H9 (cell line): Measurements from ENCODE around the gene CCDC116. TPM values are rescaled to one million over a fixed set of nuclear protein-coding genes. Genes with fewer than 3 reads are reported as not detected.

ENCODE experiments used
- DNase-seq: peaks from one replicate; pipeline ENCODE4 v3.0.0-alpha.2; 2017
- H2AFZ ChIP-seq: one replicate; pipeline ENCODE4 v1.6.1; 2013; ENCODE audit warnings: mild to moderate bottlenecking, low read length, control low read depth, moderate library complexity
- H2AK5ac ChIP-seq: 2 replicates; pipeline ENCODE4 v1.6.1; 2013; ENCODE audit warnings: low read length, control low read depth, mixed read lengths; ENCODE audit not compliant: insufficient read length
- H2BK120ac ChIP-seq: one replicate; pipeline ENCODE4 v1.6.1; 2013; ENCODE audit warnings: low read depth, mild to moderate bottlenecking, low read length, control low read depth, inconsistent platforms; ENCODE audit not compliant: poor library complexity, severe bottlenecking
- H2BK12ac ChIP-seq: 2 replicates; pipeline ENCODE4 v1.6.1; 2013; ENCODE audit warnings: low read length, control low read depth, mixed read lengths, low read depth; ENCODE audit not compliant: insufficient read length
- H2BK15ac ChIP-seq: 2 replicates; pipeline ENCODE4 v1.6.1; 2013; ENCODE audit warnings: low read depth, low read length, control low read depth
- H2BK20ac ChIP-seq: one replicate; pipeline ENCODE4 v1.6.1; 2013; ENCODE audit warnings: low read depth, mild to moderate bottlenecking, low read length, control low read depth, inconsistent platforms; ENCODE audit not compliant: poor library complexity, severe bottlenecking
- H2BK5ac ChIP-seq: 2 replicates; pipeline ENCODE4 v1.6.1; 2013; ENCODE audit warnings: low read length, control low read depth, mixed read lengths; ENCODE audit not compliant: insufficient read length
- H3K14ac ChIP-seq: 2 replicates; pipeline ENCODE4 v1.6.1; 2013; ENCODE audit warnings: low read length, control low read depth; ENCODE audit not compliant: insufficient read depth
- H3K18ac ChIP-seq: 2 replicates; pipeline ENCODE4 v1.6.1; 2013; ENCODE audit warnings: low read depth, mild to moderate bottlenecking, mixed read lengths, low read length, control low read depth; ENCODE audit not compliant: insufficient read length
- H3K23ac ChIP-seq: 2 replicates; pipeline ENCODE4 v1.6.1; 2013; ENCODE audit warnings: low read length, control low read depth, mixed read lengths, low read depth; ENCODE audit not compliant: insufficient read length
- H3K23me2 ChIP-seq: 2 replicates; pipeline ENCODE4 v1.6.1; 2013; ENCODE audit warnings: low read depth, mild to moderate bottlenecking, mixed read lengths, low read length, control low read depth; ENCODE audit not compliant: insufficient read length, poor library complexity, severe bottlenecking
- H3K27ac ChIP-seq: 2 replicates; pipeline ENCODE4 v1.5.1; 2013; ENCODE audit warnings: low read length, control low read depth, mixed read lengths, low read depth; ENCODE audit not compliant: insufficient read length
- H3K27me3 ChIP-seq: 2 replicates; pipeline ENCODE4 v1.6.1; 2013; ENCODE audit warnings: low read length, control low read depth, inconsistent platforms; ENCODE audit not compliant: insufficient read depth
- H3K4ac ChIP-seq: 2 replicates; pipeline ENCODE4 v1.6.1; 2013; ENCODE audit warnings: low read depth, mild to moderate bottlenecking, control low read depth, inconsistent platforms, low read length, moderate library complexity
- H3K4me1 ChIP-seq: 2 replicates; pipeline ENCODE4 v1.6.1; 2013; ENCODE audit warnings: low read length, control low read depth, inconsistent platforms; ENCODE audit not compliant: insufficient read depth
- H3K4me2 ChIP-seq: 2 replicates; pipeline ENCODE4 v1.6.1; 2013; ENCODE audit warnings: low read length, control low read depth, mixed read lengths; ENCODE audit not compliant: insufficient read length, insufficient read depth
- H3K56ac ChIP-seq: 2 replicates; pipeline ENCODE4 v1.6.1; 2013; ENCODE audit warnings: low read depth, mild to moderate bottlenecking, mixed read lengths, low read length, control low read depth; ENCODE audit not compliant: insufficient read length
- H3K79me1 ChIP-seq: 2 replicates; pipeline ENCODE4 v1.6.1; 2013; ENCODE audit warnings: low read depth, mild to moderate bottlenecking, moderate library complexity, low read length, control low read depth, inconsistent platforms; ENCODE audit not compliant: insufficient read depth, poor library complexity, severe bottlenecking
- H3K79me2 ChIP-seq: 2 replicates; pipeline ENCODE4 v1.6.1; 2013; ENCODE audit warnings: low read length, control low read depth, inconsistent platforms; ENCODE audit not compliant: insufficient read depth
- H3K9ac ChIP-seq: 2 replicates; pipeline ENCODE4 v1.6.1; 2013; ENCODE audit warnings: low read length, control low read depth, mixed read lengths; ENCODE audit not compliant: insufficient read length; ENCODE audit errors: extremely low read depth
- H3K9me3 ChIP-seq: one replicate; pipeline ENCODE4 v1.6.1; 2013; ENCODE audit warnings: low read depth, low read length, inconsistent platforms; ENCODE audit not compliant: control insufficient read depth
- H3T11ph ChIP-seq: one replicate; pipeline ENCODE4 v1.6.1; 2013; ENCODE audit warnings: mild to moderate bottlenecking, low read length, control low read depth, inconsistent platforms
- H4K20me1 ChIP-seq: one replicate; pipeline ENCODE4 v1.6.1; 2013; ENCODE audit not compliant: control insufficient read depth, insufficient read length, insufficient read depth
- H4K5ac ChIP-seq: 2 replicates; pipeline ENCODE4 v1.6.1; 2013; ENCODE audit warnings: low read depth, mild to moderate bottlenecking, mixed read lengths, low read length, control low read depth; ENCODE audit not compliant: insufficient read length
- H4K8ac ChIP-seq: replicated peaks from 2 replicates; pipeline ENCODE4 v1.6.1; 2013; ENCODE audit warnings: low read length, control low read depth, mixed read lengths, low read depth; ENCODE audit not compliant: insufficient read length
- H4K91ac ChIP-seq: 2 replicates; pipeline ENCODE4 v1.6.1; 2013; ENCODE audit warnings: low read depth, mild to moderate bottlenecking, moderate library complexity, mixed read lengths, low read length, control low read depth; ENCODE audit not compliant: insufficient read length
- H3K27ac Mint-ChIP-seq, 3 experiments: 2 replicates in 2 of 3; 3 replicates in 1 of 3; pipeline ENCODE4 v1.8.0; 2020 to 2021; ENCODE audit warnings: mixed read lengths in 3 of 3, mild to moderate bottlenecking in 1 of 3, moderate library complexity in 1 of 3
- H3K27me3 Mint-ChIP-seq: 2 replicates; pipeline ENCODE4 v1.8.0; 2021; ENCODE audit warnings: low read depth, mild to moderate bottlenecking, moderate library complexity, mixed read lengths
- H3K36me3 Mint-ChIP-seq, 3 experiments: 2 replicates in 2 of 3; 3 replicates in 1 of 3; pipeline ENCODE4 v1.8.0; 2020 to 2021; ENCODE audit warnings: low read depth in 3 of 3, mixed read lengths in 3 of 3; ENCODE audit not compliant: insufficient read depth in 1 of 3
- H3K4me1 Mint-ChIP-seq, 2 experiments: 2 replicates each; pipeline ENCODE4 v1.8.0; 2020; ENCODE audit warnings: mixed read lengths in 2 of 2
- H3K4me3 Mint-ChIP-seq, 2 experiments: 2 replicates in 1 of 2; 3 replicates in 1 of 2; pipeline ENCODE4 v1.8.0; 2020 to 2021; ENCODE audit warnings: mild to moderate bottlenecking in 2 of 2, mixed read lengths in 2 of 2, moderate library complexity in 1 of 2
- H3K9me3 Mint-ChIP-seq, 2 experiments: 2 replicates in 1 of 2; 3 replicates in 1 of 2; pipeline ENCODE4 v1.8.0; 2020; ENCODE audit warnings: mild to moderate bottlenecking in 2 of 2, mixed read lengths in 2 of 2, moderate library complexity in 1 of 2
- WGBS: extraction: QIAGEN DNeasy Blood & Tissue Kit; methylation state at CpG from one replicate; pipeline ENCODE4 v1.1.7; 2013; ENCODE audit warnings: missing lambda C conversion rate, low lambda C conversion rate, mixed read lengths; ENCODE audit not compliant: insufficient read length; ENCODE audit errors: extremely low coverage; 5-methylcytosine and 5-hydroxymethylcytosine counted together
- total RNA-seq: library from RNA; stranded (reverse); gene quantifications from 2 replicates; pipeline ENCODE4 v1.2.1, GENCODE V29; 2021
- TF ChIP-seq, protein P1 (sequence below): fragments of 200-600 bp; sonication (generic); conservative IDR thresholded peaks from 3 replicates; pipeline ENCODE4 v1.8.0; 2021; ENCODE audit warnings: antibody characterized with exemption, mild to moderate bottlenecking

CCDC116 gene
- total RNA-seq, 1 experiment from 2014 or later, result 0.63 TPM

GRCh38 chr22:21682385-21683175, 50.0 kb downstream of the CCDC116 start:
- H3K27ac Mint-ChIP-seq, result peak overlapping the region in 2 of 3 experiments; percentile 40 to 44; a peak in 1 of 7 replicates
- H3K4me1 Mint-ChIP-seq, result 0 out of 4 replicates have a peak, but pooled peaks cover 0 to 1% of the 10 kb centered on the region in 2 experiments

More at GRCh38 chr22:21682385-21683175, 50.0 kb downstream of the CCDC116 start:
- no peak overlapping the region for H2AK5ac ChIP-seq
- H4K8ac ChIP-seq, result no peak overlapping the region
- DNase-seq, result no peak
- no peak overlapping the region for H2BK5ac ChIP-seq
- no peak overlapping the region for H3K23ac ChIP-seq
- H3K79me2 ChIP-seq, result no peaks in the 10 kb centered on the region
- peaks cover 3 to 6% of the 10 kb centered on the region in 2 experiments; a peak in 1 of 5 replicates for H3K9me3 Mint-ChIP-seq
- no peak overlapping the region for H3K9ac ChIP-seq
- no peak overlapping the region for H4K5ac ChIP-seq
- H2BK15ac ChIP-seq, result no peak overlapping the region
- no peak overlapping the region for H3K4ac ChIP-seq
- peaks cover 18 to 35% (median 26%) of the 10 kb centered on the region in 3 experiments for H3K36me3 Mint-ChIP-seq
- H3K27me3 Mint-ChIP-seq, result no peaks in the 10 kb centered on the region
- no peaks in the 10 kb centered on the region for H4K20me1 ChIP-seq
- no peaks in the 10 kb centered on the region for H3K9me3 ChIP-seq
- H2BK20ac ChIP-seq, result no peak overlapping the region
- H4K91ac ChIP-seq, result no peak overlapping the region
- no peak overlapping the region for H2AFZ ChIP-seq
- no peak overlapping the region for H3K56ac ChIP-seq
- no peak overlapping the region for H3K27ac ChIP-seq
- H2BK120ac ChIP-seq, result no peak overlapping the region
- TF ChIP-seq, protein P1, sequence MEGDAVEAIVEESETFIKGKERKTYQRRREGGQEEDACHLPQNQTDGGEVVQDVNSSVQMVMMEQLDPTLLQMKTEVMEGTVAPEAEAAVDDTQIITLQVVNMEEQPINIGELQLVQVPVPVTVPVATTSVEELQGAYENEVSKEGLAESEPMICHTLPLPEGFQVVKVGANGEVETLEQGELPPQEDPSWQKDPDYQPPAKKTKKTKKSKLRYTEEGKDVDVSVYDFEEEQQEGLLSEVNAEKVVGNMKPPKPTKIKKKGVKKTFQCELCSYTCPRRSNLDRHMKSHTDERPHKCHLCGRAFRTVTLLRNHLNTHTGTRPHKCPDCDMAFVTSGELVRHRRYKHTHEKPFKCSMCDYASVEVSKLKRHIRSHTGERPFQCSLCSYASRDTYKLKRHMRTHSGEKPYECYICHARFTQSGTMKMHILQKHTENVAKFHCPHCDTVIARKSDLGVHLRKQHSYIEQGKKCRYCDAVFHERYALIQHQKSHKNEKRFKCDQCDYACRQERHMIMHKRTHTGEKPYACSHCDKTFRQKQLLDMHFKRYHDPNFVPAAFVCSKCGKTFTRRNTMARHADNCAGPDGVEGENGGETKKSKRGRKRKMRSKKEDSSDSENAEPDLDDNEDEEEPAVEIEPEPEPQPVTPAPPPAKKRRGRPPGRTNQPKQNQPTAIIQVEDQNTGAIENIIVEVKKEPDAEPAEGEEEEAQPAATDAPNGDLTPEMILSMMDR, result no peak
- no peaks in the 10 kb centered on the region for H3K23me2 ChIP-seq
- H3K18ac ChIP-seq, result no peak overlapping the region
- no peak overlapping the region for H3K4me2 ChIP-seq
- H2BK12ac ChIP-seq, result no peak overlapping the region
- no peaks in the 10 kb centered on the region for H3K27me3 ChIP-seq
- no peaks in the 10 kb centered on the region for H3K4me1 ChIP-seq
- H3K14ac ChIP-seq, result no peak overlapping the region
- no peaks in the 10 kb centered on the region for H3K79me1 ChIP-seq
- no peak overlapping the region for H3T11ph ChIP-seq
- no peak overlapping the region for H3K4me3 Mint-ChIP-seq
- no CpG with 5 or more reads among the region's 20 CpGs for WGBS
